Hepatocyte (in vitro differentiated cells): ENCODE measurements around the gene CLMP. TPM values are rescaled to one million over a fixed set of nuclear protein-coding genes. Genes with fewer than 3 reads are reported as not detected.

Experiments
- DNase-seq: peaks from one replicate; pipeline ENCODE4 v3.0.0-alpha.2; 2016; ENCODE audit warnings: low spot score
- H2AFZ ChIP-seq: fragments of 200-600 bp; sonication (generic); 2 replicates; pipeline ENCODE4 v1.6.0; 2016; ENCODE audit warnings: antibody characterized with exemption, mild to moderate bottlenecking
- H3K27ac ChIP-seq: fragments of 200-600 bp; sonication (generic); 2 replicates; pipeline ENCODE4 v1.5.1; 2016; ENCODE audit warnings: mild to moderate bottlenecking
- H3K27me3 ChIP-seq: fragments of 200-600 bp; sonication (generic); 2 replicates; pipeline ENCODE4 v1.6.1; 2016
- H3K36me3 ChIP-seq: fragments of 200-600 bp; sonication (generic); replicated peaks from 2 replicates; pipeline ENCODE4 v1.5.1; 2016; ENCODE audit warnings: low read depth; ENCODE audit not compliant: insufficient read depth
- H3K4me1 ChIP-seq: fragments of 200-600 bp; sonication (generic); 2 replicates; pipeline ENCODE4 v1.5.1; 2016; ENCODE audit warnings: mild to moderate bottlenecking, moderate library complexity; ENCODE audit not compliant: insufficient read depth
- H3K4me2 ChIP-seq: fragments of 200-600 bp; sonication (generic); 2 replicates; pipeline ENCODE4 v1.6.0; 2016
- H3K4me3 ChIP-seq: fragments of 200-600 bp; sonication (generic); 2 replicates; pipeline ENCODE4 v1.5.1; 2016; ENCODE audit warnings: mild to moderate bottlenecking
- H3K79me2 ChIP-seq: fragments of 200-600 bp; sonication (generic); 2 replicates; pipeline ENCODE4 v1.6.0; 2017; ENCODE audit warnings: mild to moderate bottlenecking
- H3K9me2 ChIP-seq: fragments of 200-600 bp; sonication (generic); replicated peaks from 2 replicates; pipeline ENCODE4 v1.6.0; 2017; ENCODE audit warnings: mild to moderate bottlenecking; ENCODE audit not compliant: insufficient read depth
- H3K9me3 ChIP-seq: fragments of 200-600 bp; sonication (generic); 2 replicates; pipeline ENCODE4 v1.5.1; 2016; ENCODE audit warnings: low read depth, mild to moderate bottlenecking
- H4K20me1 ChIP-seq: fragments of 200-600 bp; sonication (generic); 2 replicates; pipeline ENCODE4 v1.6.0; 2016; ENCODE audit warnings: mild to moderate bottlenecking; ENCODE audit not compliant: insufficient read depth, poor library complexity, severe bottlenecking
- CTCF ChIP-seq: fragments of 200-600 bp; sonication (generic); IDR thresholded peaks from 2 replicates; pipeline ENCODE4 v1.5.1; 2016; ENCODE audit warnings: antibody characterized with exemption, mild to moderate bottlenecking; ENCODE audit not compliant: poor library complexity
- EZH2 ChIP-seq: fragments of 200-600 bp; sonication (generic); IDR thresholded peaks from 2 replicates; pipeline ENCODE4 v1.6.1; 2016; ENCODE audit warnings: antibody characterized with exemption, mild to moderate bottlenecking, borderline replicate concordance
- EZH2phosphoT487 ChIP-seq: fragments of 200-600 bp; sonication (generic); IDR thresholded peaks from one replicate; pipeline ENCODE4 v1.6.1; 2018; ENCODE audit warnings: antibody characterized with exemption, mild to moderate bottlenecking, low read depth, moderate library complexity; ENCODE audit not compliant: unreplicated experiment, severe bottlenecking
- WGBS: methylation state at CpG from one replicate; pipeline ENCODE4 v1.1.6; 2016; ENCODE audit warnings: low lambda C conversion rate; ENCODE audit errors: missing lambda C conversion rate; 5-methylcytosine and 5-hydroxymethylcytosine counted together
- polyA plus RNA-seq: library from polyadenylated mRNA; unstranded; fragments of >200 nt; fragmentation: Nextera tagmentation; extraction: Ambion mirVana; gene quantifications from 2 replicates; pipeline ENCODE4 v1.2.1, GENCODE V29; 2016
- total RNA-seq: library from RNA; depleted of rRNA; stranded (reverse); fragments of >200 nt; gene quantifications from 2 replicates; pipeline ENCODE4 v1.2.3, GENCODE V29; 2014

The CLMP gene
- total and polyA plus RNA-seq, 2 experiments from 2014 or later: 23.3 to 59.4 TPM

GRCh38 chr11:123163621-123164020 lies 31.4 kb downstream of the CLMP start:
- DNase-seq: no peak
- no peaks in the 10 kb centered on the region for H4K20me1 ChIP-seq
- H3K27ac ChIP-seq: no peak overlapping the region
- H3K79me2 ChIP-seq: peaks cover 25% of the 10 kb centered on the region
- no peaks in the 10 kb centered on the region for H3K4me1 ChIP-seq
- no peaks in the 10 kb centered on the region for H3K9me3 ChIP-seq
- no peaks in the 10 kb centered on the region for H3K27me3 ChIP-seq
- H2AFZ ChIP-seq: no peak overlapping the region
- H3K36me3 ChIP-seq: no peaks in the 10 kb centered on the region
- H3K4me2 ChIP-seq: no peak overlapping the region
- no peaks in the 10 kb centered on the region for H3K9me2 ChIP-seq
- TF ChIP-seq CTCF (no peak), EZH2 (no peak), EZH2phosphoT487 (no peak)
- WGBS: 91% methylated on average over 4 of the region's 4 CpGs
- no peak overlapping the region for H3K4me3 ChIP-seq

- Histone ChIP-seq H3K4me3 (no peak overlapping the region), H3K79me2 (peaks cover 25% of the 10 kb centered on the region), H4K20me1 (no peaks in the 10 kb centered on the region), H2AFZ (no peak overlapping the region), H3K36me3 (no peaks in the 10 kb centered on the region), H3K9me2 (no peaks in the 10 kb centered on the region), H3K27me3 (no peaks in the 10 kb centered on the region), H3K4me2 (no peak overlapping the region), H3K9me3 (no peaks in the 10 kb centered on the region), H3K27ac (no peak overlapping the region), H3K4me1 (no peaks in the 10 kb centered on the region)
- TF ChIP-seq CTCF (no peak), EZH2 (no peak), EZH2phosphoT487 (no peak)
- no peak for DNase-seq
- WGBS: 94% methylated on average over 8 of the region's 8 CpGs
These were observed 33.5 kb downstream of the CLMP start for GRCh38 chr11:123161376-123162030.

- no peak for TF ChIP-seq EZH2phosphoT487
- TF ChIP-seq CTCF: no peak
- TF ChIP-seq EZH2: no peak
- peaks cover 16% of the 10 kb centered on the region for H3K79me2 ChIP-seq
- DNase-seq: no peak
These were observed 35.7 kb downstream of the CLMP start for GRCh38 chr11:123159183-123159857.

More at GRCh38 chr11:123159183-123159857, 35.7 kb downstream of the CLMP start:
- WGBS: 85% methylated on average over 10 of the region's 10 CpGs
- no peaks in the 10 kb centered on the region for H3K4me1 ChIP-seq
- H3K9me3 ChIP-seq: no peaks in the 10 kb centered on the region
- H3K9me2 ChIP-seq: no peaks in the 10 kb centered on the region
- H3K4me3 ChIP-seq: no peak overlapping the region
- H3K27me3 ChIP-seq: no peaks in the 10 kb centered on the region
- peaks cover 3% of the 10 kb centered on the region for H4K20me1 ChIP-seq
- no peak overlapping the region for H3K27ac ChIP-seq
- no peak overlapping the region for H2AFZ ChIP-seq
- no peak overlapping the region for H3K4me2 ChIP-seq
- H3K36me3 ChIP-seq: no peaks in the 10 kb centered on the region
